Endothelial cell of umbilical vein (primary cell): ENCODE data around the gene MORF4L1. TPM values are rescaled to one million over a fixed set of nuclear protein-coding genes. Genes with fewer than 3 reads are reported as not detected.

Experiments
- BruUV-seq: library from RNA; stranded (reverse); fragments of 400-500 nt; replicated peaks from 2 replicates; lab custom pipeline; 2021; lab: Mats Ljungman, UMichigan
- CTCF ChIA-PET: fragments of 300-600, 350-600 bp; sonication (Branson Sonifier 250); formaldehyde crosslinking; loops from one replicate; lab custom pipeline; 2021; ENCODE audit warnings: antibody characterized with exemption, inconsistent platforms; lab: Charles Lee
- POLR2A ChIA-PET: fragments of 300-600, 350-600 bp; sonication (Branson Sonifier 250); formaldehyde crosslinking; loops from one replicate; lab custom pipeline; 2021; ENCODE audit warnings: antibody characterized with exemption, inconsistent platforms; lab: Charles Lee
- DNase-seq: peaks from one replicate; pipeline ENCODE4 v3.0.0-alpha.2; 2011; ENCODE audit warnings: low read depth, low spot score
- FAIRE-seq: peaks from 2 replicates; lab custom pipeline; 2011; peaks lifted over from hg19 to GRCh38; lab: Jason Lieb, UNC
- H2AFZ ChIP-seq: 2 replicates; pipeline ENCODE4 v1.6.0; 2012; ENCODE audit warnings: low read depth, low read length, control low read depth, inconsistent platforms
- H3K27ac ChIP-seq: 2 replicates; pipeline ENCODE4 v1.5.1; 2011; ENCODE audit warnings: low read depth, mild to moderate bottlenecking, control low read depth, low read length, moderate library complexity; ENCODE audit not compliant: insufficient read depth
- H3K27me3 ChIP-seq, 2 experiments: 2 replicates each; pipeline versions ENCODE4 v1.6.0 to v1.6.1; 2011; ENCODE audit warnings: low read length in 2 of 2, mixed read lengths in 1 of 2; ENCODE audit not compliant: control insufficient read depth in 2 of 2, insufficient read depth in 2 of 2
- H3K36me3 ChIP-seq, 2 experiments: 2 replicates in 1 of 2; 3 replicates in 1 of 2; pipeline ENCODE4 v1.5.1; 2011; ENCODE audit warnings: low read length in 2 of 2, mild to moderate bottlenecking in 1 of 2, moderate library complexity in 1 of 2; ENCODE audit not compliant: control insufficient read depth in 2 of 2, insufficient read depth in 2 of 2; ENCODE audit errors: extremely low read depth in 1 of 2
- H3K4me1 ChIP-seq: 3 replicates; pipeline ENCODE4 v1.5.1; 2011; ENCODE audit warnings: mild to moderate bottlenecking, low read length; ENCODE audit not compliant: control insufficient read depth, insufficient read depth; ENCODE audit errors: extremely low read depth
- H3K4me2 ChIP-seq: 2 replicates; pipeline ENCODE4 v1.6.1; 2011; ENCODE audit warnings: low read length, control low read depth, mixed read lengths; ENCODE audit not compliant: insufficient read depth
- H3K4me3 ChIP-seq, 3 experiments: fragments of 200-600 bp in 1 of 3; sonication (generic), shearing (Covaris generic) in 1 of 3; replicated peaks in 1 of 3; 2 replicates each; pipeline ENCODE4 v1.5.1; 2011 to 2016; ENCODE audit warnings: control low read depth in 3 of 3, low read length in 3 of 3, mild to moderate bottlenecking in 2 of 3, inconsistent platforms in 1 of 3, low read depth in 1 of 3, moderate library complexity in 1 of 3; ENCODE audit not compliant: insufficient read depth in 1 of 3
- H3K79me2 ChIP-seq: 2 replicates; pipeline ENCODE4 v1.6.0; 2012; ENCODE audit warnings: low read length, inconsistent platforms; ENCODE audit not compliant: control insufficient read depth, insufficient read depth
- H3K9ac ChIP-seq: replicated peaks from 2 replicates; pipeline ENCODE3; 2011; ENCODE audit warnings: low read length, control low read depth; ENCODE audit not compliant: insufficient read depth; ENCODE audit errors: extremely low read depth
- H3K9me1 ChIP-seq: replicated peaks from 3 replicates; pipeline ENCODE4 v1.6.0; 2011; ENCODE audit warnings: mild to moderate bottlenecking, low read length; ENCODE audit not compliant: control insufficient read depth, insufficient read depth; ENCODE audit errors: extremely low read depth
- H3K9me3 ChIP-seq: replicated peaks from 2 replicates; pipeline ENCODE4 v1.5.1; 2012; ENCODE audit warnings: low read length, inconsistent platforms; ENCODE audit not compliant: control insufficient read depth, insufficient read depth
- H4K20me1 ChIP-seq: replicated peaks from 2 replicates; pipeline ENCODE3; 2011; ENCODE audit warnings: mild to moderate bottlenecking, low read length; ENCODE audit not compliant: control insufficient read depth, insufficient read depth; ENCODE audit errors: extremely low read depth
- EZH2 ChIP-seq: IDR thresholded peaks from 2 replicates; pipeline ENCODE4 v1.6.1; 2012; ENCODE audit warnings: borderline replicate concordance, low read depth, mild to moderate bottlenecking, moderate library complexity, low read length, inconsistent platforms; ENCODE audit not compliant: severe bottlenecking
- FOS ChIP-seq: IDR thresholded peaks from 2 replicates; pipeline ENCODE4 v1.6.1; 2011; ENCODE audit warnings: mild to moderate bottlenecking, low read length, moderate library complexity, borderline replicate concordance; ENCODE audit not compliant: insufficient read depth
- GATA2 ChIP-seq: IDR thresholded peaks from 2 replicates; pipeline ENCODE4 v1.7.0; 2011; ENCODE audit warnings: low read depth, mild to moderate bottlenecking, moderate library complexity, mixed read lengths, low read length; ENCODE audit not compliant: insufficient read length, insufficient read depth
- JUN ChIP-seq: IDR thresholded peaks from 2 replicates; pipeline ENCODE4 v1.6.1; 2011; ENCODE audit warnings: borderline replicate concordance, low read depth; ENCODE audit not compliant: insufficient read length, insufficient read depth
- MYC ChIP-seq: IDR thresholded peaks from one replicate; pipeline ENCODE4 v1.6.1; 2011; ENCODE audit warnings: mild to moderate bottlenecking, low read depth, low read length
- POLR2A ChIP-seq: IDR thresholded peaks from 2 replicates; pipeline ENCODE4 v1.6.1; 2012; ENCODE audit warnings: low read depth, mild to moderate bottlenecking, control low read depth, low read length
- POLR2AphosphoS5 ChIP-seq: IDR thresholded peaks from 2 replicates; pipeline ENCODE4 v1.6.1; 2012; ENCODE audit warnings: low read depth, mild to moderate bottlenecking, control low read depth, low read length, moderate library complexity; ENCODE audit not compliant: insufficient read depth
- dilution Hi-C: fragments of 300-500 bp; cut with MboI; formaldehyde crosslinking; loops from one replicate; pipeline ENCODE4 v1.15.0; 2019; ENCODE audit warnings: low sequenced_read_pairs; ENCODE audit not compliant: extremely low pct_ligation_motif_present
- intact Hi-C: fragments of 100-400 bp; cut with micrococcal nuclease; formaldehyde crosslinking; loops from one replicate; pipeline ENCODE4 v1.10.0; 2022
- polyA plus RNA-seq, 4 experiments: library from polyadenylated mRNA; depleted of rRNA in 3 of 4; stranded (reverse) in 3 of 4; unstranded in 1 of 4; fragments of >200 nt; gene quantifications; 2 replicates each; pipeline versions ENCODE4 v1.2.1 to v1.2.3, GENCODE V29; 2011 to 2012; ENCODE audit warnings: missing spikeins in 1 of 4
- total RNA-seq: library from RNA; stranded (reverse); gene quantifications from 2 replicates; pipeline ENCODE4 v1.2.3, GENCODE V29; 2021
- TF ChIP-seq, protein P1 (sequence below): IDR thresholded peaks from 2 replicates; pipeline ENCODE4 v1.6.1; 2011; ENCODE audit not compliant: insufficient read depth, insufficient read length
- TF ChIP-seq, protein P2 (sequence below), 2 donors: IDR thresholded peaks; 1 replicate in 1 of 2; 2 replicates in 1 of 2; pipeline ENCODE4 v1.5.1; 2011; ENCODE audit warnings: low read length in 2 of 2, mild to moderate bottlenecking in 2 of 2, moderate library complexity in 2 of 2, control low read depth in 1 of 2, inconsistent platforms in 1 of 2, low read depth in 1 of 2; ENCODE audit not compliant: insufficient read depth in 1 of 2; ENCODE audit errors: extremely low read depth in 1 of 2

The MORF4L1 gene
- total and polyA plus RNA-seq, 2 donors (not counting 3 experiments of a cell fraction or from before 2014, with no cell fraction given), result 164 to 404 TPM

DNA sequence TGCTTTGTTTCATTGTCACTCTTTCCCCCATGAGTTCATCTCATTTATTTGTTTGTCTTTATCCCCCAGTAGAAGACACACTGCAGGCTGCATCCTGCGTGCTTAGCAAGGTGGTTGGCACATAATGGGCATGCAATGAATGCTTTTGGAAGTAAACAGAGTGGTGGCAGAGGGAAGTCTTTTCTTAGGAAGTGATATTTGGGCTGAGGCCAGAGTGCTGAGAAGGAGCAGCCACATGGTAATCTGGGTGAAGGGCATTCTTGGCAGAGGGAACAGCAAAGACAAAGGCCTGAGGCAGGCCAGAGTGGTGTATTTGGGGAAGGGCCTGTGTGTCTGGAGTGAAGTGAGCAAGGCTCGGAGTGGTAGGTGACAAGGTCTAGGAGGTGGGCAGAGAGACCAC is 43.8 kb upstream of the MORF4L1 start:
- no peak overlapping the region for H3K4me2 ChIP-seq
- dilution Hi-C loops, result no loop called here
- intact Hi-C loops, result no loop called here
- no peaks in the 10 kb centered on the region for H3K79me2 ChIP-seq
- no peak for TF ChIP-seq MYC
- TF ChIP-seq POLR2AphosphoS5, result no peak
- no peak for TF ChIP-seq JUN
- TF ChIP-seq FOS, result no peak
- TF ChIP-seq, protein P1, sequence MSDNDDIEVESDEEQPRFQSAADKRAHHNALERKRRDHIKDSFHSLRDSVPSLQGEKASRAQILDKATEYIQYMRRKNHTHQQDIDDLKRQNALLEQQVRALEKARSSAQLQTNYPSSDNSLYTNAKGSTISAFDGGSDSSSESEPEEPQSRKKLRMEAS, result no peak
- no peak for TF ChIP-seq POLR2A
- no peak for TF ChIP-seq EZH2
- TF ChIP-seq, protein P2, sequence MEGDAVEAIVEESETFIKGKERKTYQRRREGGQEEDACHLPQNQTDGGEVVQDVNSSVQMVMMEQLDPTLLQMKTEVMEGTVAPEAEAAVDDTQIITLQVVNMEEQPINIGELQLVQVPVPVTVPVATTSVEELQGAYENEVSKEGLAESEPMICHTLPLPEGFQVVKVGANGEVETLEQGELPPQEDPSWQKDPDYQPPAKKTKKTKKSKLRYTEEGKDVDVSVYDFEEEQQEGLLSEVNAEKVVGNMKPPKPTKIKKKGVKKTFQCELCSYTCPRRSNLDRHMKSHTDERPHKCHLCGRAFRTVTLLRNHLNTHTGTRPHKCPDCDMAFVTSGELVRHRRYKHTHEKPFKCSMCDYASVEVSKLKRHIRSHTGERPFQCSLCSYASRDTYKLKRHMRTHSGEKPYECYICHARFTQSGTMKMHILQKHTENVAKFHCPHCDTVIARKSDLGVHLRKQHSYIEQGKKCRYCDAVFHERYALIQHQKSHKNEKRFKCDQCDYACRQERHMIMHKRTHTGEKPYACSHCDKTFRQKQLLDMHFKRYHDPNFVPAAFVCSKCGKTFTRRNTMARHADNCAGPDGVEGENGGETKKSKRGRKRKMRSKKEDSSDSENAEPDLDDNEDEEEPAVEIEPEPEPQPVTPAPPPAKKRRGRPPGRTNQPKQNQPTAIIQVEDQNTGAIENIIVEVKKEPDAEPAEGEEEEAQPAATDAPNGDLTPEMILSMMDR (IDR thresholded peaks at IDR 0.05; ENCODE audit: extremely low read depth in 1 of 2, insufficient read depth in 1 of 2, low read depth in 1 of 2, low read length in 2 of 2), result no peak
- no peak for TF ChIP-seq GATA2
- H3K27ac ChIP-seq, result no peak overlapping the region
- FAIRE-seq, result no peak
- H3K4me3 ChIP-seq, result no peak overlapping the region
- no peak overlapping the region for H2AFZ ChIP-seq
- H3K9me3 ChIP-seq, result no peaks in the 10 kb centered on the region
- no peaks in the 10 kb centered on the region for H4K20me1 ChIP-seq
- H3K4me1 ChIP-seq, result no peaks in the 10 kb centered on the region
- no peak for DNase-seq
- CTCF ChIA-PET, result no interaction called here
- H3K9ac ChIP-seq, result no peak overlapping the region
- POLR2A ChIA-PET, result no interaction called here
- H3K9me1 ChIP-seq, result no peaks in the 10 kb centered on the region
- BruUV-seq, result no TSS peak
- H3K27me3 ChIP-seq, result peaks cover 2 to 12% of the 10 kb centered on the region in 2 experiments
- no peaks in the 10 kb centered on the region for H3K36me3 ChIP-seq
